DOHH2 (cell line): ENCODE results near the gene H1-8.

Experiments
- CTCF ChIP-seq: fragments of 200-600 bp; sonication (generic); IDR thresholded peaks from one replicate; pipeline ENCODE4 v1.5.1; 2014; ENCODE audit warnings: antibody characterized with exemption, mild to moderate bottlenecking, low read depth, low read length; ENCODE audit not compliant: poor library complexity, severe bottlenecking
- EZH2phosphoT487 ChIP-seq: fragments of 200-600 bp; sonication (generic); IDR thresholded peaks from 2 replicates; pipeline ENCODE4 v1.6.1; 2017; ENCODE audit warnings: borderline replicate concordance, mild to moderate bottlenecking, antibody characterized with exemption, low read length, moderate library complexity, mixed read lengths

DNA sequence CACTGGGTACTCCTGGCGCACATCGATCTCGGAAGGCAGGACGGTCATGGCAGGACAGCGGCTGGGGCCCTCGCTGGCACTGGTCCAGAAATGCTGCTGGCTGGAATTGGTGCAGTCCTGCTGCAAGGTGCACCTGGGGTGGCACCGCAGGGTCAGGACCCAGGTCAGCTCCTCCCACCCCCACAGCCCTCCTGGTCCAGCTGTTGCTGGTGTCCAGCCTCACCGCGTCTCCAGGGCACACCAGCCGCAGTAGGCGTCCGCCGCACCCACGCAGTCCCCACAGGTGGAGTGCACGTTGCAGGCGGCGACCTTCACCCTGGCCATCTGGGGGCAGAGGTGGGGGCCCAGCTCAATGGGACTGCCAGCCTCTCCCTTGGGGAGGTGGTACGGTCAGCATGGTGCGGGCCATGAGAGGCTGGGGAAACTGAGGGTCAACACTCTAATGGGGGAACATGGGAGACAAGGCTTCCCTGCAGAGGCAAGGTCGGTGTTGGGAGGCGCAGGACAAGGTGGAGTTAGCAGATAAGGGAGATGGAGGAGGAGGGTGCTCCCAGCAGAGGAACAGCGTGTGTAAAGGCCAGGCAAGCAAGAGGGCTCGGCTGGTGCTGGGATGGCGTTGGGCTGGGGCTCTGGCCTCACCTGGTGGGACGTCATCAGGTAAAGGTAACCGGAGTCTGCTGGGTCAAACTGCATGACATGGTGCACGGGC, 43.1 kb downstream of the H1-8 start:
- TF ChIP-seq CTCF (no peak), EZH2phosphoT487 (no peak)
